ENCODE measurements around the gene YPEL2. TPM values are rescaled to one million over a fixed set of nuclear protein-coding genes. Genes with fewer than 3 reads are reported as not detected.

The YPEL2 gene
- total RNA-seq, 5 donors from 2014 or later (not counting 1 experiment from before 2014, with no cell fraction given) = 29.7 to 58.5 (median 52.0) TPM

DNA sequence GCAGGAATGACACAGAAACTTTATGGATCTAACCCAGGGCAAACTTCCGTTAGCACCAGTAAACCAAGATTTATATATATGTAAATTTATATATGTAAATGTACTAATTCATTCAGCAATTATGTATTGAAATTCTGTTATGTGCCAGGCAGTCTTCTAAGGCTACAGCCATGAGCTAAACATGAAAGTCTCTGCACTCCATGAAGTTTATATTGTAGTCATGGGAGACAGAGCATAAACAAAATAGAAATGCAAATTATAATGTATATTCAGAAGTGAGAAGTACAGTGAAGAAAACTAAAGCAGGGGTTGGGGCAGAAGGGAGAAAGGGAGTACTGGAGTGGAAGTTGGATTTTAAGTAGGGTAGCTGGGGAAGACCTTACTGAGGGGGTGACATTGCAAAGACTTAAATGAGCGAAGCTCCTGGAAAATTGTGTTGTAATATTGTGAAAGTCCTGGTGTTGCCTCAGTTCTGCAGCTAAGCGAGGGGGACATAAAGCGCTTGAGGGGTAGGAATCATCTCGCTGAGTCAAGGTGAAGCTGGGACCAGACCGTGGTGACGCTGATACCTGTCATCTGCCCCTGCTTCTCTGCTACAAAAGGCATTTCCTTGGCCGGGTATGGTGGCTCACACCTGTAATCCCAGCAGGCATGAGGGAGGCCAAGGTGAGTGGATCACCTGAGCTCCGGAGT, 64.8 kb downstream of the YPEL2 start:
- no peaks in the 10 kb centered on the region for H3K27me3 ChIP-seq (replicated peaks in 1 of 2; ENCODE audit: control insufficient read depth in 2 of 2, extremely low read depth in 1 of 2, insufficient read depth in 2 of 2, low read length in 1 of 2)
- Mint-ChIP-seq H3K4me3 (no peak overlapping the region), H3K27me3 (no peaks in the 10 kb centered on the region), H3K4me1 (peaks cover 0 to 4% (median 0%) of the 10 kb centered on the region in 3 donors), H3K36me3 (peaks cover 58% of the 10 kb centered on the region), H3K9me3 (no peaks in the 10 kb centered on the region), H3K27ac (peak overlapping the region in 1 of 2 donors; percentile 52)
- no peaks in the 10 kb centered on the region for H3K9me3 ChIP-seq
- no peak for DNase-seq
- WGBS (ENCODE audit: insufficient coverage) = 92% methylated on average over 3 of the region's 9 CpGs
- ChIA-PET POLR2A (no interaction called here), CTCF (no interaction called here)
- H3K4me3 ChIP-seq (ENCODE audit: control insufficient read depth in 1 of 2, extremely low read depth in 1 of 2, low read length in 1 of 2) = no peak overlapping the region
- H3K27ac ChIP-seq (ENCODE audit: low read length) = no peak overlapping the region
- peaks cover 15 to 31% of the 10 kb centered on the region in 2 donors for H3K36me3 ChIP-seq (ENCODE audit: control insufficient read depth in 2 of 2, extremely low read depth in 1 of 2, insufficient read depth in 1 of 2, low read length in 1 of 2)
- no peak for ATAC-seq (replicated peaks in 1 of 4)
- H3K4me1 ChIP-seq (ENCODE audit: control insufficient read depth in 1 of 2, extremely low read depth in 1 of 2, insufficient read depth in 2 of 2, low read length in 2 of 2) = no peaks in the 10 kb centered on the region

DNA sequence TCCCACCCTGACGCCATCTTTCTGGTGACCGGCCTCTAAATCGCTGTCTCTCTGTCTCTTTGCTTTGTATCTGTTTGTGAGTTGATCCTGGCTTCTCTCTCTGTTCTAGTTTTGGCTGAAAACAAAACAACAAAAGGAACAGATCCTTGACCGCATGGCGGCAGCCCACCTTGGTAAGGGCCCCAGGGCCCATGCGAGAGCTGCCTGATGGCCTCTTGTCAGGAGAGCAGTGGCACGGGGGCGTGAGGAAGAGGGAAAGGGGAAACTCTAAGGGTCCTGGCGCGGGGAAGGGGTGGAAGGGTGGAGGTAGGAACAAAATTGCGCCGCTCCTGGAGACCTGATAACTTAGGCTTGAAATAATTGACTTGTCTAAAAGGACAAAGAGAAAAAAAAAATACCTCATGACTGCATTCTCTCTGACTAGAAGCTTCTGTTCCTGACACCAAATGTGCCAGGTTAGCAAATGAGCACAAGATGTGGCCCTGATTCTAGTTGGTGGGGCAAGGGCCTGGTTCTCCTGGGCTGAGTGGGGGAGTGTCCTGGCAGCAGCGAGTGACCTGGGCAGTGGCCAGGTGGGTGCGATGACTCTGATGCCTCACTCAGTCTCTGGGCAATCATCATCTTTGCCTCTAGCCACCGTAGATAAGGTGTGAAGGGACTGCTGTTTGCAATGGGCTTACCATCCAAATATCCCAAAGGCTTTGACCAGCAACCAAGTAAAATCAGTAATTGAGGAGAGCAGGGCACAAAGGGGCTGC, 66.0 kb downstream of the YPEL2 start:
- Histone ChIP-seq H3K27me3 (replicated peaks in 1 of 2; ENCODE audit: control insufficient read depth in 2 of 2, extremely low read depth in 1 of 2, insufficient read depth in 2 of 2, low read length in 1 of 2) (no peaks in the 10 kb centered on the region), H3K36me3 (ENCODE audit: control insufficient read depth in 2 of 2, extremely low read depth in 1 of 2, insufficient read depth in 1 of 2, low read length in 1 of 2) (peaks cover 15 to 29% of the 10 kb centered on the region in 2 donors), H3K4me1 (ENCODE audit: control insufficient read depth in 1 of 2, extremely low read depth in 1 of 2, insufficient read depth in 2 of 2, low read length in 2 of 2) (no peaks in the 10 kb centered on the region), H3K27ac (ENCODE audit: low read length) (no peak overlapping the region), H3K4me3 (ENCODE audit: control insufficient read depth in 1 of 2, extremely low read depth in 1 of 2, low read length in 1 of 2) (no peak overlapping the region), H3K9me3 (no peaks in the 10 kb centered on the region)
- no peak for DNase-seq
- H3K4me3 Mint-ChIP-seq = no peak overlapping the region
- ChIA-PET POLR2A (no interaction called here), CTCF (no interaction called here)
- no peak for ATAC-seq (replicated peaks in 1 of 4)
- WGBS (ENCODE audit: insufficient coverage) = 100% methylated on average over 3 of the region's 15 CpGs
- peaks cover 55% of the 10 kb centered on the region for H3K36me3 Mint-ChIP-seq
- no peak overlapping the region for H3K27ac Mint-ChIP-seq
- no peaks in the 10 kb centered on the region for H3K4me1 Mint-ChIP-seq
- no peaks in the 10 kb centered on the region for H3K9me3 Mint-ChIP-seq
- H3K27me3 Mint-ChIP-seq = no peaks in the 10 kb centered on the region

DNA sequence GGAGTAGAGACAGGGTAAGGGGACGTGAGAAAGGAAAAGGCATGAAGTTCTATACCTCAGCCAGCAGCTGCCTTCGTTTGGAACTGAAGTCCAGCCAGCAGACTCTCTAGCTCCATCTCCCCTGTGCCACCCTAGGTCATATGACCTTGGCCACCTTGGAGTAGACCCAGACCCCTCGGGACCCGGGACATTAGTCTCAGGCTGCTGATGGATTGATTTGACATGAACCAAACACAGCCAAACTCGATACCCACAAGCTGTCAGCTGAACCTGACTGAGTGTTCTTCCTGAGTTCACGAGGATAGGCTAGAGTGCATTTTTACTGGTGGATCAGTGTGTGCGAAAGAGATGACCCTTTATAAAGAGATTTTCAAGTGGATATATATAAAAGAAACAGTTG, 68.5 kb downstream of the YPEL2 start:
- CTCF ChIA-PET = no interaction called here
- Mint-ChIP-seq H3K27ac (peak overlapping the region in 1 of 2 donors; percentile 39), H3K4me3 (no peak overlapping the region), H3K36me3 (peaks cover 59% of the 10 kb centered on the region), H3K4me1 (no peaks in the 10 kb centered on the region), H3K9me3 (no peaks in the 10 kb centered on the region), H3K27me3 (no peaks in the 10 kb centered on the region)
- Histone ChIP-seq H3K4me3 (ENCODE audit: control insufficient read depth in 1 of 2, extremely low read depth in 1 of 2, low read length in 1 of 2) (no peak overlapping the region), H3K36me3 (ENCODE audit: control insufficient read depth in 2 of 2, extremely low read depth in 1 of 2, insufficient read depth in 1 of 2, low read length in 1 of 2) (peaks cover 15 to 32% of the 10 kb centered on the region in 2 donors), H3K9me3 (no peaks in the 10 kb centered on the region), H3K27ac (ENCODE audit: low read length) (no peak overlapping the region), H3K27me3 (replicated peaks in 1 of 2; ENCODE audit: control insufficient read depth in 2 of 2, extremely low read depth in 1 of 2, insufficient read depth in 2 of 2, low read length in 1 of 2) (no peaks in the 10 kb centered on the region), H3K4me1 (ENCODE audit: control insufficient read depth in 1 of 2, extremely low read depth in 1 of 2, insufficient read depth in 2 of 2, low read length in 2 of 2) (no peaks in the 10 kb centered on the region)
- DNase-seq (no peak), ATAC-seq (replicated peaks in 1 of 4) (no peak)
- POLR2A ChIA-PET = interaction anchor here in 1 of 2 donors (0.5 kb wide), 1 partner anchor 835 kb away, joined by 3 read pairs; no protein-coding TSS in a partner anchor
- WGBS (ENCODE audit: insufficient coverage) = 100% methylated on average over 1 of the region's 7 CpGs

DNA sequence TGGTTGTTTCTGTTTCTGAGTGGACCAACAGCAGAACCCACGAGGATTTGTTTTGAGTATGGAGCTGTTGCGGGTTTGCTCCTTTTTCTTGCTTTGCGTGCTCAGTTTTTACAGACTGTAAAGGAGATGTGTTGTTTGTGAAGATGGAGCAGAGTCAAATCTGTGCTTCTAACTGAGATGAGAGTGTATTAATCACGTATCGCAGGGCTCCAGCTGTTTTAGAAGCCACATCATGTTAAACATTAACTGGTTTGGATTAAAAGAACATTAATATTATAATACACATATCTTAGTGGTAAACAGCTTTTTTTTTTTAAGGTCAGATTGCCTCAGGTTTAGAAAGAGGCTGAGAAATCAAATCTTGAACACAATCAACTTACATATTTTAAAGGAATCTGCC, 69.4 kb downstream of the YPEL2 start:
- ATAC-seq (replicated peaks in 1 of 4) = no peak
- no peak overlapping the region for H3K27ac Mint-ChIP-seq
- no peak for DNase-seq
- no peaks in the 10 kb centered on the region for H3K9me3 ChIP-seq
- CTCF ChIA-PET = interaction anchor here in 1 of 2 donors (1.1 kb wide), 1 partner anchor 27 kb away, joined by 3 read pairs; no protein-coding TSS in a partner anchor
- no peaks in the 10 kb centered on the region for H3K27me3 ChIP-seq (replicated peaks in 1 of 2; ENCODE audit: control insufficient read depth in 2 of 2, extremely low read depth in 1 of 2, insufficient read depth in 2 of 2, low read length in 1 of 2)
- no peak overlapping the region for H3K27ac ChIP-seq (ENCODE audit: low read length)
- H3K9me3 Mint-ChIP-seq = no peaks in the 10 kb centered on the region
- H3K4me3 ChIP-seq (ENCODE audit: control insufficient read depth in 1 of 2, extremely low read depth in 1 of 2, low read length in 1 of 2) = no peak overlapping the region
- no peaks in the 10 kb centered on the region for H3K27me3 Mint-ChIP-seq
- no peaks in the 10 kb centered on the region for H3K4me1 Mint-ChIP-seq
- H3K36me3 ChIP-seq (ENCODE audit: control insufficient read depth in 2 of 2, extremely low read depth in 1 of 2, insufficient read depth in 1 of 2, low read length in 1 of 2) = peaks cover 15 to 32% of the 10 kb centered on the region in 2 donors
- H3K4me1 ChIP-seq (ENCODE audit: control insufficient read depth in 1 of 2, extremely low read depth in 1 of 2, insufficient read depth in 2 of 2, low read length in 2 of 2) = no peaks in the 10 kb centered on the region
- no CpG with 5 or more reads among the region's 5 CpGs for WGBS (ENCODE audit: insufficient coverage)
- H3K36me3 Mint-ChIP-seq = peaks cover 55% of the 10 kb centered on the region
- no peak overlapping the region for H3K4me3 Mint-ChIP-seq
- POLR2A ChIA-PET = no interaction called here

DNA sequence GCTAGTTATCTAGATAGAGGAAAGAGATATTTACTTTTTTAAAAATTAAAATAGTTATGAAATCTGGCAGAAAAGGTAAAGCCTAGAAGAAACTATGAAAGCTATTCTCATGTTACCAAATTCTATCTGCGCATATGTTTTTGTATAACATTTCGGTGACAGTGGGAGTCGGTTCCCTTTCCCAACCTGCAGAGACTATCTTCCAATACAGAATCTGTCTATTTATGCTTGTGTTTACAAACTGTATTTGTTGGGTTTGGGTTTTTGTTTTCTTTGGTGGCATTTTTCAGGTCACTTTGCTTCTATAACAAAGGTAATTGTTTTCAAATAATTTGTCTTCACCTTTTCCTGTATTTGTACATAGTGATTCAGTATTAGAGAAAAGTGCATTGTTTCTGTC, 69.8 kb downstream of the YPEL2 start:
- DNase-seq (no peak), ATAC-seq (replicated peaks in 1 of 4) (no peak)
- H3K27ac ChIP-seq (ENCODE audit: low read length) = no peak overlapping the region
- H3K4me1 ChIP-seq (ENCODE audit: control insufficient read depth in 1 of 2, extremely low read depth in 1 of 2, insufficient read depth in 2 of 2, low read length in 2 of 2) = no peaks in the 10 kb centered on the region
- ChIA-PET CTCF (interaction anchor here in 1 of 2 donors (1.1 kb wide), 1 partner anchor 27 kb away, joined by 3 read pairs; no protein-coding TSS in a partner anchor), POLR2A (no interaction called here)
- H3K27me3 ChIP-seq (replicated peaks in 1 of 2; ENCODE audit: control insufficient read depth in 2 of 2, extremely low read depth in 1 of 2, insufficient read depth in 2 of 2, low read length in 1 of 2) = no peaks in the 10 kb centered on the region
- WGBS (ENCODE audit: insufficient coverage) = no CpG with 5 or more reads among the region's 3 CpGs
- Mint-ChIP-seq H3K4me1 (no peaks in the 10 kb centered on the region), H3K9me3 (no peaks in the 10 kb centered on the region), H3K27ac (no peak overlapping the region), H3K4me3 (no peak overlapping the region), H3K36me3 (peaks cover 52% of the 10 kb centered on the region), H3K27me3 (no peaks in the 10 kb centered on the region)
- no peak overlapping the region for H3K4me3 ChIP-seq (ENCODE audit: control insufficient read depth in 1 of 2, extremely low read depth in 1 of 2, low read length in 1 of 2)
- H3K36me3 ChIP-seq (ENCODE audit: control insufficient read depth in 2 of 2, extremely low read depth in 1 of 2, insufficient read depth in 1 of 2, low read length in 1 of 2) = peaks cover 15 to 30% of the 10 kb centered on the region in 2 donors
- no peaks in the 10 kb centered on the region for H3K9me3 ChIP-seq

DNA sequence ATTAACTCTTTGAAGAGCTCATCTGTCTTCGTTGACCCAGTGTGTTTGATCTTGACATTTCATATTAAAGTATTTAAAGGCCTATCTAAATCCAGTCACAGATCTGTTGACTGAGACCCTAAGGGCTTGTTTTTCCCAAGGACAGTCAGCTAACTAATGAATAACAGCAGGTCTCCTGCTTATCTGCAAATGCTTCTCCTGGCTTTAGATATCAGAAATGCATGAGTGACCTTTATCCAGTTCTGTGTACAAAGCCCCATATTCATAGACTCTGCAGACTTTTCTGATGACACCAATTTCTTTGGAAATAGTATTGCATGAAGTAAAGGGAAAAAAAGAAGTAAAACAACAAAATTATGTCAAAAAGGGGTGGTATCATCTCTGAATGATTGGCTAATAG, 70.3 kb downstream of the YPEL2 start:
- Histone ChIP-seq H3K36me3 (ENCODE audit: control insufficient read depth in 2 of 2, extremely low read depth in 1 of 2, insufficient read depth in 1 of 2, low read length in 1 of 2) (peaks cover 15 to 27% of the 10 kb centered on the region in 2 donors), H3K9me3 (no peaks in the 10 kb centered on the region), H3K4me3 (ENCODE audit: control insufficient read depth in 1 of 2, extremely low read depth in 1 of 2, low read length in 1 of 2) (no peak overlapping the region), H3K27me3 (replicated peaks in 1 of 2; ENCODE audit: control insufficient read depth in 2 of 2, extremely low read depth in 1 of 2, insufficient read depth in 2 of 2, low read length in 1 of 2) (no peaks in the 10 kb centered on the region), H3K27ac (ENCODE audit: low read length) (no peak overlapping the region), H3K4me1 (ENCODE audit: control insufficient read depth in 1 of 2, extremely low read depth in 1 of 2, insufficient read depth in 2 of 2, low read length in 2 of 2) (no peaks in the 10 kb centered on the region)
- no peaks in the 10 kb centered on the region for H3K27me3 Mint-ChIP-seq
- no peaks in the 10 kb centered on the region for H3K4me1 Mint-ChIP-seq
- WGBS (ENCODE audit: insufficient coverage) = no CpG with 5 or more reads among the region's 1 CpG
- ATAC-seq (replicated peaks in 1 of 4) (no peak), DNase-seq (no peak)
- ChIA-PET POLR2A (interaction anchor here in 1 of 2 donors (0.6 kb wide), 1 partner anchor 45 kb away, joined by 3 read pairs; no protein-coding TSS in a partner anchor), CTCF (interaction anchor here in 1 of 2 donors (1.1 kb wide), 1 partner anchor 27 kb away, joined by 3 read pairs; no protein-coding TSS in a partner anchor)
- peaks cover 51% of the 10 kb centered on the region for H3K36me3 Mint-ChIP-seq
- H3K9me3 Mint-ChIP-seq = no peaks in the 10 kb centered on the region
- no peak overlapping the region for H3K4me3 Mint-ChIP-seq
- H3K27ac Mint-ChIP-seq = no peak overlapping the region
